IPS-15b (cell line): ENCODE data around the gene MT1A.
"Not testable (repeated sequence)": the region's sequence is repeated elsewhere in the genome, so short reads cannot be mapped to it uniquely, and the experiment has no call there.

Experiments
- H3K27me3 ChIP-seq: one replicate; pipeline ENCODE4 v1.6.1; 2013; ENCODE audit warnings: low read length; ENCODE audit not compliant: control insufficient read depth, insufficient read depth
- H3K36me3 ChIP-seq: one replicate; pipeline ENCODE4 v1.6.1; 2013; ENCODE audit warnings: low read length; ENCODE audit not compliant: control insufficient read depth, insufficient read depth
- H3K4me1 ChIP-seq: one replicate; pipeline ENCODE4 v1.6.1; 2013; ENCODE audit warnings: mild to moderate bottlenecking, low read length; ENCODE audit not compliant: control insufficient read depth, insufficient read depth
- H3K4me3 ChIP-seq: one replicate; pipeline ENCODE4 v1.5.1; 2013; ENCODE audit warnings: low read depth, low read length
- H3K9ac ChIP-seq: one replicate; pipeline ENCODE4 v1.6.1; 2013; ENCODE audit warnings: low read depth, mild to moderate bottlenecking, low read length
- H3K9me3 ChIP-seq: one replicate; pipeline ENCODE4 v1.6.1; 2013; ENCODE audit warnings: mild to moderate bottlenecking, low read length; ENCODE audit not compliant: control insufficient read depth, insufficient read depth

MT1A gene

GRCh38 chr16:56649820-56650219 lies 11.4 kb downstream of the MT1A start:
- Histone ChIP-seq H3K4me1 (no peaks in the 10 kb centered on the region), H3K9me3 (no peaks in the 10 kb centered on the region), H3K9ac (no peak overlapping the region), H3K4me3 (no peak overlapping the region), H3K36me3 (no peaks in the 10 kb centered on the region), H3K27me3 (peaks cover 89% of the 10 kb centered on the region)

GRCh38 chr16:56651586-56651985 lies 13.1 kb downstream of the MT1A start, which contains the start of gene MT1B:
Gene MT1B, plus strand, starts transcription at chr16:56651886. Its CDS starts 68 bp downstream, at chr16:56651954.
- Histone ChIP-seq H3K9ac (no peak within 1 kb of the TSS), H3K9me3 (no peaks in the 10 kb centered on the region), H3K4me3 (no peak within 1 kb of the TSS), H3K27me3 (peaks cover 89% of the 10 kb centered on the region), H3K36me3 (no peaks in the 10 kb centered on the region), H3K4me1 (no peaks in the 10 kb centered on the region)

- H3K4me3 ChIP-seq, result no peak overlapping the region
- no peaks in the 10 kb centered on the region for H3K9me3 ChIP-seq
- peaks cover 84% of the 10 kb centered on the region for H3K27me3 ChIP-seq
- H3K4me1 ChIP-seq, result no peaks in the 10 kb centered on the region
- H3K36me3 ChIP-seq, result no peaks in the 10 kb centered on the region
- no peak overlapping the region for H3K9ac ChIP-seq
These were observed 14.1 kb downstream of the MT1A start for GRCh38 chr16:56652600-56652999.

- H3K4me3 ChIP-seq, result no peak overlapping the region
- peaks cover 2% of the 10 kb centered on the region for H3K4me1 ChIP-seq
- H3K9ac ChIP-seq, result no peak overlapping the region
- no peaks in the 10 kb centered on the region for H3K36me3 ChIP-seq
- peaks cover 82% of the 10 kb centered on the region for H3K27me3 ChIP-seq
- H3K9me3 ChIP-seq, result no peaks in the 10 kb centered on the region
These were observed 14.8 kb downstream of the MT1A start for GRCh38 chr16:56653218-56653617.

GRCh38 chr16:56657555-56658326 lies 19.3 kb downstream of the MT1A start, which contains the start of gene MT1F:
Gene MT1F, plus strand, starts transcription at chr16:56657959. Its CDS starts 100 bp downstream, at chr16:56658059.
- H3K27me3 ChIP-seq, result peaks cover 84% of the 10 kb centered on the region
- H3K4me1 ChIP-seq, result peaks cover 2% of the 10 kb centered on the region
- no peaks in the 10 kb centered on the region for H3K9me3 ChIP-seq
- H3K4me3 ChIP-seq, result peak within 1 kb of the TSS; percentile 77
- H3K36me3 ChIP-seq, result no peaks in the 10 kb centered on the region
- no peak within 1 kb of the TSS for H3K9ac ChIP-seq

GRCh38 chr16:56658327-56658875 lies 19.9 kb downstream of the MT1A start:
- Histone ChIP-seq H3K4me1 (peaks cover 2% of the 10 kb centered on the region), H3K9ac (no peak overlapping the region), H3K36me3 (no peaks in the 10 kb centered on the region)

GRCh38 chr16:56662357-56663354 lies 24.2 kb downstream of the MT1A start:
- H3K36me3 ChIP-seq, result no peaks in the 10 kb centered on the region
- H3K27me3 ChIP-seq, result peaks cover 99% of the 10 kb centered on the region
- H3K9me3 ChIP-seq, result no peaks in the 10 kb centered on the region
- H3K9ac ChIP-seq, result no peak overlapping the region
- peak overlapping the region; percentile 62 for H3K4me3 ChIP-seq
- peaks cover 5% of the 10 kb centered on the region for H3K4me1 ChIP-seq

More at GRCh38 chr16:56658327-56658875, 19.9 kb downstream of the MT1A start:
- H3K27me3 ChIP-seq, result peaks cover 84% of the 10 kb centered on the region
- peak overlapping the region; percentile 77 for H3K4me3 ChIP-seq
- H3K9me3 ChIP-seq, result no peaks in the 10 kb centered on the region

GRCh38 chr16:56664506-56664905 lies 26.0 kb downstream of the MT1A start:
- no peak overlapping the region for H3K9ac ChIP-seq
- H3K27me3 ChIP-seq, result peaks cover 100% of the 10 kb centered on the region
- no peaks in the 10 kb centered on the region for H3K36me3 ChIP-seq
- peaks cover 3% of the 10 kb centered on the region for H3K4me1 ChIP-seq
- H3K4me3 ChIP-seq, result no peak overlapping the region
- H3K9me3 ChIP-seq, result no peaks in the 10 kb centered on the region

- H3K4me1 ChIP-seq, H3K9ac ChIP-seq, H3K36me3 ChIP-seq, H3K9me3 ChIP-seq, H3K4me3 ChIP-seq: not testable (repeated sequence)
- peaks cover 100% of the 10 kb centered on the region for H3K27me3 ChIP-seq
These were observed 27.1 kb downstream of the MT1A start for GRCh38 chr16:56665286-56666261.

- peak within 1 kb of the TSS; percentile 40 for H3K4me3 ChIP-seq
- peaks cover 8% of the 10 kb centered on the region for H3K4me1 ChIP-seq
- H3K9me3 ChIP-seq, result no peaks in the 10 kb centered on the region
- no peaks in the 10 kb centered on the region for H3K36me3 ChIP-seq
- H3K27me3 ChIP-seq, result peaks cover 100% of the 10 kb centered on the region
- no peak within 1 kb of the TSS for H3K9ac ChIP-seq
These were observed 29.4 kb downstream of the MT1A start, which contains the start of gene MT1G for GRCh38 chr16:56667581-56668571. Gene MT1G, minus strand, starts transcription at chr16:56668065. Its CDS starts 72 bp downstream, at chr16:56667993.
